ENCODE measurements around the gene FARSA.
"Not testable (repeated sequence)": the region's sequence is repeated elsewhere in the genome, so short reads cannot be mapped to it uniquely, and the experiment has no call there.

Gene FARSA

GRCh38 chr19:12937927-12938778 is 4.6 kb upstream of the FARSA start, which contains the start of gene CALR:
CALR (plus strand) TSS chr19:12938609; CDS start chr19:12938680, 71 bp downstream.
- DNase-seq (ENCODE audit: low read depth, low spot score) = peak; percentile 99

GRCh38 chr19:12937093-12937926 is 3.8 kb upstream of the FARSA start:
- no peak for DNase-seq (ENCODE audit: low read depth, low spot score)

- DNase-seq (ENCODE audit: low read depth, low spot score) = no peak
Measured at GRCh38 chr19:12936582-12936981, 3.1 kb upstream of the FARSA start.

- DNase-seq (ENCODE audit: low read depth, low spot score) = no peak
Measured at GRCh38 chr19:12935071-12935470, 1.6 kb upstream of the FARSA start.

- no peak for DNase-seq (ENCODE audit: low read depth, low spot score)
Measured at GRCh38 chr19:12932392-12933286, 872 bp downstream of the FARSA start.

- no peak for DNase-seq (ENCODE audit: low read depth, low spot score)
Measured at GRCh38 chr19:12930002-12930645, 3.4 kb downstream of the FARSA start.

- DNase-seq (ENCODE audit: low read depth, low spot score) = no peak
Measured at GRCh38 chr19:12924621-12925310, 8.7 kb downstream of the FARSA start.

- no peak for DNase-seq (ENCODE audit: low read depth, low spot score)
Measured at GRCh38 chr19:12922959-12923358, 10.6 kb downstream of the FARSA start.

GRCh38 chr19:12921047-12921446 is 12.5 kb downstream of the FARSA start:
- DNase-seq (ENCODE audit: low read depth, low spot score) = no peak

GRCh38 chr19:12918253-12918652 is 15.3 kb downstream of the FARSA start:
- no peak for DNase-seq (ENCODE audit: low read depth, low spot score)

GRCh38 chr19:12915860-12916259 is 17.7 kb downstream of the FARSA start:
- DNase-seq (ENCODE audit: low read depth, low spot score) = not testable (repeated sequence)

- DNase-seq (ENCODE audit: low read depth, low spot score) = no peak
Measured at GRCh38 chr19:12913851-12914690, 19.4 kb downstream of the FARSA start.

GRCh38 chr19:12913011-12913561 is 20.4 kb downstream of the FARSA start:
- no peak for DNase-seq (ENCODE audit: low read depth, low spot score)

GRCh38 chr19:12912571-12912970 is 20.9 kb downstream of the FARSA start:
- DNase-seq (ENCODE audit: low read depth, low spot score) = no peak

GRCh38 chr19:12907166-12907565 is 26.3 kb downstream of the FARSA start:
- DNase-seq (ENCODE audit: low read depth, low spot score) = no peak

GRCh38 chr19:12899891-12900518 is 33.5 kb downstream of the FARSA start:
- no peak for DNase-seq (ENCODE audit: low read depth, low spot score)

GRCh38 chr19:12896460-12896859 is 37.1 kb downstream of the FARSA start:
- no peak for DNase-seq (ENCODE audit: low read depth, low spot score)

GRCh38 chr19:12893582-12893981 is 39.9 kb downstream of the FARSA start:
- no peak for DNase-seq (ENCODE audit: low read depth, low spot score)

GRCh38 chr19:12891553-12892021 is 41.9 kb downstream of the FARSA start:
- no peak for DNase-seq (ENCODE audit: low read depth, low spot score)

Measured in activated CD4-positive, CD25-positive, alpha-beta regulatory T cell treated with anti-CD3 and anti-CD28 coated beads, Interleukin-2, amount 50 U/mL, for 16 hours (primary cell).